HepG2 (cell line): ENCODE results near the gene PKD2L1. TPM values are rescaled to one million over a fixed set of nuclear protein-coding genes. Genes with fewer than 3 reads are reported as not detected.
A peak's percentile ranks its signal among the peaks of the same experiment; 100 is the strongest.

Experiments used
- CENPT ChIP-seq: sonication (generic); formaldehyde crosslinking; IDR thresholded peaks from 2 replicates; pipeline ENCODE4 v1.8.0; 2022; ENCODE audit warnings: low read depth, mild to moderate bottlenecking, moderate library complexity, missing genetic modification reagents
- GATAD2A ChIP-seq: IDR thresholded peaks from 2 replicates; pipeline ENCODE4 v1.6.1; 2016
- HDAC2 ChIP-seq: sonication (generic); formaldehyde crosslinking; IDR thresholded peaks from 2 replicates; pipeline ENCODE4 v1.4.0; 2020; ENCODE audit warnings: missing genetic modification reagents
- NFIB ChIP-seq: sonication (generic); formaldehyde crosslinking; IDR thresholded peaks from 2 replicates; pipeline ENCODE4 v1.9.0; 2021; ENCODE audit warnings: missing genetic modification reagents, mild to moderate bottlenecking, borderline replicate concordance
- PCBP1 ChIP-seq: fragments of 200-400 bp; formaldehyde crosslinking; IDR thresholded peaks from 2 replicates; pipeline ENCODE4 v1.6.1; 2017; ENCODE audit warnings: mild to moderate bottlenecking, low read depth, low read length, borderline replicate concordance
- RARG ChIP-seq: sonication (generic); formaldehyde crosslinking; IDR thresholded peaks from 2 replicates; pipeline ENCODE4 v1.4.0; 2020; ENCODE audit warnings: low read depth, mild to moderate bottlenecking, missing genetic modification reagents
- TEAD3 ChIP-seq: optimal IDR thresholded peaks from 2 replicates; pipeline ENCODE3; 2016; ENCODE audit warnings: borderline replicate concordance
- ZBTB26 ChIP-seq: IDR thresholded peaks from 2 replicates; pipeline ENCODE4 v1.6.1; 2016; ENCODE audit warnings: missing compliant biosample characterization, missing genetic modification reagents, borderline replicate concordance
- ZFP36 ChIP-seq: fragments of 150-350 bp; IDR thresholded peaks from 2 replicates; pipeline ENCODE4 v1.6.1; 2018; ENCODE audit warnings: borderline replicate concordance, low read length, low read depth; ENCODE audit not compliant: partially characterized antibody
- ZNF142 ChIP-seq: sonication (generic); formaldehyde crosslinking; IDR thresholded peaks from 2 replicates; pipeline ENCODE4 v1.4.0; 2020; ENCODE audit warnings: missing genetic modification reagents
- ZNF329 ChIP-seq: sonication (generic); formaldehyde crosslinking; IDR thresholded peaks from 2 replicates; pipeline ENCODE4 v1.9.0; 2021; ENCODE audit warnings: low read depth, mild to moderate bottlenecking, missing genetic modification reagents
- ZNF605 ChIP-seq: sonication (generic); formaldehyde crosslinking; IDR thresholded peaks from 2 replicates; pipeline ENCODE4 v1.8.0; 2022; ENCODE audit warnings: mild to moderate bottlenecking, missing genetic modification reagents
- ZNF691 ChIP-seq: sonication (generic); formaldehyde crosslinking; IDR thresholded peaks from 2 replicates; pipeline ENCODE4 v1.4.0; 2020; ENCODE audit warnings: missing genetic modification reagents, low read depth, mild to moderate bottlenecking, borderline replicate concordance
- ZNF746 ChIP-seq: sonication (generic); formaldehyde crosslinking; IDR thresholded peaks from 2 replicates; pipeline ENCODE4 v1.8.0; 2022; ENCODE audit warnings: mild to moderate bottlenecking, missing genetic modification reagents
- ZNF816 ChIP-seq: sonication (generic); formaldehyde crosslinking; IDR thresholded peaks from 2 replicates; pipeline ENCODE4 v1.8.0; 2022; ENCODE audit warnings: missing genetic modification reagents, mild to moderate bottlenecking, borderline replicate concordance
- polyA plus RNA-seq, 8 experiments: library from polyadenylated mRNA; depleted of rRNA in 3 of 8; stranded (reverse) in 7 of 8; unstranded in 1 of 8; fragments of >200 nt; fragmentation: Illumina TruSeq in 4 of 8; extraction: Trizol in 4 of 8; gene quantifications; 2 replicates each; pipeline versions ENCODE4 v1.2.1 to v1.2.3, GENCODE V29; 2011 to 2016; ENCODE audit warnings: low read depth in 4 of 8, missing spikeins in 1 of 8, mixed read lengths in 1 of 8; ENCODE audit not compliant: insufficient read depth in 1 of 8
- total RNA-seq, 5 experiments: library from RNA; depleted of rRNA; stranded (reverse); fragments of >200 nt; fragmentation: Illumina TruSeq; extraction: Trizol; gene quantifications; 2 replicates each; pipeline ENCODE4 v1.2.3, GENCODE V29; 2016; ENCODE audit warnings: low read depth in 1 of 5
- TF ChIP-seq, protein P1 (sequence below): sonication (generic); formaldehyde crosslinking; IDR thresholded peaks from 2 replicates; pipeline ENCODE4 v1.8.0; 2022; ENCODE audit warnings: mild to moderate bottlenecking, missing genetic modification reagents
- TF ChIP-seq, protein P2 (sequence below): sonication (generic); formaldehyde crosslinking; IDR thresholded peaks from 2 replicates; pipeline ENCODE4 v1.5.0; 2020; ENCODE audit warnings: missing genetic modification reagents

Gene PKD2L1
- total and polyA plus RNA-seq, 2 of the 13 experiments (the other 11 are each of a cell fraction or from before 2014, with no cell fraction given) = 0.07 to 0.15 TPM

- TF ChIP-seq ZBTB26 (CRISPR knock-in tag) = no peak; the same call in 1 of the 2 replicates
- TF ChIP-seq TEAD3 (CRISPR knock-in tag) = peak; percentile 28
- no peak; the same call in none of the 2 replicates for TF ChIP-seq ZNF691 (CRISPR knock-in tag)
- TF ChIP-seq GATAD2A (CRISPR knock-in tag) = peak; percentile 9; the same call in 1 of the 2 replicates
- peak; percentile 89 for TF ChIP-seq ZNF605 (CRISPR knock-in tag)
- TF ChIP-seq HDAC2 (CRISPR knock-in tag) = no peak
- TF ChIP-seq ZNF746 (CRISPR knock-in tag) = no peak; the same call in 1 of the 2 replicates
- TF ChIP-seq, protein P1, sequence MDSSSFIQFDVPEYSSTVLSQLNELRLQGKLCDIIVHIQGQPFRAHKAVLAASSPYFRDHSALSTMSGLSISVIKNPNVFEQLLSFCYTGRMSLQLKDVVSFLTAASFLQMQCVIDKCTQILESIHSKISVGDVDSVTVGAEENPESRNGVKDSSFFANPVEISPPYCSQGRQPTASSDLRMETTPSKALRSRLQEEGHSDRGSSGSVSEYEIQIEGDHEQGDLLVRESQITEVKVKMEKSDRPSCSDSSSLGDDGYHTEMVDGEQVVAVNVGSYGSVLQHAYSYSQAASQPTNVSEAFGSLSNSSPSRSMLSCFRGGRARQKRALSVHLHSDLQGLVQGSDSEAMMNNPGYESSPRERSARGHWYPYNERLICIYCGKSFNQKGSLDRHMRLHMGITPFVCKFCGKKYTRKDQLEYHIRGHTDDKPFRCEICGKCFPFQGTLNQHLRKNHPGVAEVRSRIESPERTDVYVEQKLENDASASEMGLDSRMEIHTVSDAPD = no peak
- TF ChIP-seq ZNF329 (CRISPR knock-in tag) = peak; percentile 69; the same call in 1 of the 2 replicates
- TF ChIP-seq, protein P2, sequence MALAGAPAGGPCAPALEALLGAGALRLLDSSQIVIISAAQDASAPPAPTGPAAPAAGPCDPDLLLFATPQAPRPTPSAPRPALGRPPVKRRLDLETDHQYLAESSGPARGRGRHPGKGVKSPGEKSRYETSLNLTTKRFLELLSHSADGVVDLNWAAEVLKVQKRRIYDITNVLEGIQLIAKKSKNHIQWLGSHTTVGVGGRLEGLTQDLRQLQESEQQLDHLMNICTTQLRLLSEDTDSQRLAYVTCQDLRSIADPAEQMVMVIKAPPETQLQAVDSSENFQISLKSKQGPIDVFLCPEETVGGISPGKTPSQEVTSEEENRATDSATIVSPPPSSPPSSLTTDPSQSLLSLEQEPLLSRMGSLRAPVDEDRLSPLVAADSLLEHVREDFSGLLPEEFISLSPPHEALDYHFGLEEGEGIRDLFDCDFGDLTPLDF (CRISPR knock-in tag) = 0 out of 2 replicates have a peak, but pooled peaks have one; percentile 39
- TF ChIP-seq ZNF142 (CRISPR knock-in tag) = peak; percentile 82; the same call in 1 of the 2 replicates
- TF ChIP-seq PCBP1 = no peak
- TF ChIP-seq ZFP36 = no peak
- TF ChIP-seq RARG (CRISPR knock-in tag) = no peak
- no peak for TF ChIP-seq CENPT (CRISPR knock-in tag)
- TF ChIP-seq NFIB (CRISPR knock-in tag) = no peak
- TF ChIP-seq ZNF816 = no peak
Observed at GRCh38 chr10:100286051-100287033, 43.7 kb downstream of the PKD2L1 start, which contains the start of gene BLOC1S2 (continued).
